Lower lobe of right lung (tissue), 2 donors: ENCODE data around the gene EGFL7. TPM values are rescaled to one million over a fixed set of nuclear protein-coding genes. Genes with fewer than 3 reads are reported as not detected.

ENCODE experiments used
- ATAC-seq, 2 donors: fragments of 200-7000 bp; cut with Tn5 transposase; one replicate each; pipeline ENCODE4 v1.9.1; 2020 to 2022; ENCODE audit warnings: mild to moderate bottlenecking in 2 of 2, moderate library complexity in 2 of 2
- DNase-seq: peaks from one replicate; pipeline ENCODE4 v3.0.0-alpha.2; 2020
- H3K27ac ChIP-seq: fragments of 200-600 bp; one replicate; pipeline ENCODE4 v1.8.0; 2022
- H3K27me3 ChIP-seq: fragments of 200-600 bp; one replicate; pipeline ENCODE4 v1.8.0; 2022; ENCODE audit warnings: low read depth
- H3K36me3 ChIP-seq: fragments of 200-600 bp; one replicate; pipeline ENCODE4 v1.8.0; 2022; ENCODE audit warnings: mild to moderate bottlenecking
- H3K4me1 ChIP-seq: fragments of 200-600 bp; one replicate; pipeline ENCODE4 v1.8.0; 2022
- H3K4me3 ChIP-seq: fragments of 200-600 bp; one replicate; pipeline ENCODE4 v1.8.0; 2022; ENCODE audit warnings: mild to moderate bottlenecking
- H3K9me3 ChIP-seq: fragments of 200-600 bp; one replicate; pipeline ENCODE4 v1.8.0; 2022
- intact Hi-C: fragments of 100-400 bp; cut with DNase I; formaldehyde crosslinking; loops from one replicate; pipeline ENCODE4 v1.11.0; 2022
- total RNA-seq: library from RNA; stranded (reverse); fragmentation: NEBNext Ultra II Directional; extraction: Animal tissue kit (Norgen Biotek cat#: 25700); gene quantifications from one replicate; pipeline ENCODE4 v1.2.1, GENCODE V29; 2021
- TF ChIP-seq, protein P1 (sequence below): fragments of 200-600 bp; IDR thresholded peaks from one replicate; pipeline ENCODE4 v1.8.0; 2022; ENCODE audit warnings: antibody characterized with exemption, mild to moderate bottlenecking
- donor health status: DM: no; HTN: yes; CAD: no; lungs with severe emphysema.

Gene EGFL7
- total RNA-seq, 1 donor from 2014 or later: 230 TPM

DNA sequence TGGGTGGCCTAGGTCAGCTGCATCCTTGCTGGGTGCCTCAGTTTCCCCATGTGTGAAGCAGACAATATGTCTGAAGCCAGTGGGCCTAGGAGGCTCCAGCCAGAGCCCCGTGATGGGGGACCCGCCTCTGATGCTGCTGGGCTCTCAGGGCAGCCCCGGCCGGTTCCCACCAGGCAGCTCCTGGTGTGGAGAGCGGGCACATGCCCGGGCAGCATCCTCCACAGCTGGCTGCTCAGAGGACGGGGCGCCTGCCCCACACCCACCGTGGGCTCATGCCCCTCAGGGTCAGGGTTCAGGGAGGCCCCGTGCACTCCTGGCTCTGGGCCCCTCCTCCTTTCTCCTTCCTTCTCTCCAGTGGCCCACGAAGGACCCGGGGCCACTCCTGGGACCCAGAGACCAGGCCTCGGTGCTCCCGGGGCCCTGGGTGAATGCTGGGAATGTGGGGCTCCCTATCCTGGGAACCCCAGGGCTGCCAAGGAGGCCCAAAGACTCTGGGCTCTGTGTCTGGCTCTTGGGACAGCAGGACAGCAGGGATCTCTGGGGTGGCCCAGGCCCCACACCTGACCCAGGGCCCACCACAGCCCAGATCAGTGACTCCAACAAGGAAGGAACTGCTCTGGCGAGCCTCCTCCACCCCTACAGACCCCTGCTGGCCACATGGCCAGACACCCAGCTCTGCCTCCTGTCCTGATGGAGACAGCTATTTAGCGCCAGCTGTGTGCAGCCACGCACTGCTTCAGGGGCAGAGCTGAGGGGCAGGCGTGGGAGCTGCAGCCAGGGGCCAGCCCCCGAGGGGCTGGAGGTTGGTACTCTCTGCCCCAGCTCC is 39.5 kb upstream of the EGFL7 start:
- DNase-seq: no peak
- TF ChIP-seq, protein P1, sequence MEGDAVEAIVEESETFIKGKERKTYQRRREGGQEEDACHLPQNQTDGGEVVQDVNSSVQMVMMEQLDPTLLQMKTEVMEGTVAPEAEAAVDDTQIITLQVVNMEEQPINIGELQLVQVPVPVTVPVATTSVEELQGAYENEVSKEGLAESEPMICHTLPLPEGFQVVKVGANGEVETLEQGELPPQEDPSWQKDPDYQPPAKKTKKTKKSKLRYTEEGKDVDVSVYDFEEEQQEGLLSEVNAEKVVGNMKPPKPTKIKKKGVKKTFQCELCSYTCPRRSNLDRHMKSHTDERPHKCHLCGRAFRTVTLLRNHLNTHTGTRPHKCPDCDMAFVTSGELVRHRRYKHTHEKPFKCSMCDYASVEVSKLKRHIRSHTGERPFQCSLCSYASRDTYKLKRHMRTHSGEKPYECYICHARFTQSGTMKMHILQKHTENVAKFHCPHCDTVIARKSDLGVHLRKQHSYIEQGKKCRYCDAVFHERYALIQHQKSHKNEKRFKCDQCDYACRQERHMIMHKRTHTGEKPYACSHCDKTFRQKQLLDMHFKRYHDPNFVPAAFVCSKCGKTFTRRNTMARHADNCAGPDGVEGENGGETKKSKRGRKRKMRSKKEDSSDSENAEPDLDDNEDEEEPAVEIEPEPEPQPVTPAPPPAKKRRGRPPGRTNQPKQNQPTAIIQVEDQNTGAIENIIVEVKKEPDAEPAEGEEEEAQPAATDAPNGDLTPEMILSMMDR: no peak
- peaks cover 79% of the 10 kb centered on the region for H3K4me1 ChIP-seq
- no peaks in the 10 kb centered on the region for H3K9me3 ChIP-seq
- H3K36me3 ChIP-seq: no peaks in the 10 kb centered on the region
- no peak overlapping the region for H3K4me3 ChIP-seq
- H3K27me3 ChIP-seq: no peaks in the 10 kb centered on the region
- ATAC-seq: no peak
- H3K27ac ChIP-seq: no peak overlapping the region
- intact Hi-C loops: no loop called here

GRCh38 chr9:136623842-136624183 is 38.9 kb upstream of the EGFL7 start:
- intact Hi-C loops: no loop called here
- ATAC-seq (no peak), DNase-seq (no peak)
- no peak overlapping the region for H3K4me3 ChIP-seq
- H3K27me3 ChIP-seq: no peaks in the 10 kb centered on the region
- TF ChIP-seq, protein P1: no peak
- no peak overlapping the region for H3K27ac ChIP-seq
- no peaks in the 10 kb centered on the region for H3K36me3 ChIP-seq
- H3K4me1 ChIP-seq: peaks cover 73% of the 10 kb centered on the region
- H3K9me3 ChIP-seq: no peaks in the 10 kb centered on the region

DNA sequence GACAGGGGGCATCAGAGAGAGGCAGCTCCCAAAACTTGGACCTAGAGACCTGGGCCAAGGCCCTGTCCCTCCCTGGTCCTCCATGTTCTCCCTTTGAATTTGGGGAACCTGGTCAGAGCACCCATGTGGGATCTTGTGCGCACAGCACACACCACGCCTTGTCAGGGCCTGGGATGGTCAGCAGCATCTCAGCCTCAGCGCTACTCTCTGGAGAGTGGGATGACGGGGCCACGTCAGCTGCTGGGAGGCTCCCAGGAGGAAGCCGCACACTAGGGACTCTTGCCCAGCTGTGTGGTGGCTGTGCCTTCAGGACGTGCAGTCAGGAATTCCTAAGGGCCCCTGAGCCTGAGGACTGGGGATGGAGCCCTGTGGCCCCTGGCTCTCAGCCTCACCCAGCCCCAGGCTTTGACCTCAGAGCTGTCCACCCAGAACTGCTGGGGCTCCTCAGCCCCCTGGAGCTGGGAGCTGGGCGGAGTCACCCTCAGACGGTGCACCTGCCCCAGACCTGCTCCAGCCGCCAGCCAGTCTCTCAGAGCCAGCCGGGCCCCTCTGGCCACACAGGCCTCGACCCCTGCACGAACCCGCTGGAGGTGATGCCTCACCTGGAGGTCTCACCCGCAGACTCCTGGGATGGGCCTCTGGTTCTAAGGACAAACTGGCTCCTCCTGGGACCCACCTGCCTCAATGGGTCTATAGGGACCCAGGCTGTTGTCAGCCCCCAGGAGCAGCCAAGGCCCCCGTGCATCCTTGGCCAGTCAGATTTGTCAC is 38.3 kb upstream of the EGFL7 start:
- TF ChIP-seq, protein P1: no peak
- DNase-seq: no peak
- H3K27me3 ChIP-seq: no peaks in the 10 kb centered on the region
- no peak for ATAC-seq
- H3K4me3 ChIP-seq: no peak overlapping the region
- H3K27ac ChIP-seq: no peak overlapping the region
- no peaks in the 10 kb centered on the region for H3K9me3 ChIP-seq
- H3K36me3 ChIP-seq: no peaks in the 10 kb centered on the region
- intact Hi-C loops: no loop called here
- peaks cover 67% of the 10 kb centered on the region for H3K4me1 ChIP-seq

DNA sequence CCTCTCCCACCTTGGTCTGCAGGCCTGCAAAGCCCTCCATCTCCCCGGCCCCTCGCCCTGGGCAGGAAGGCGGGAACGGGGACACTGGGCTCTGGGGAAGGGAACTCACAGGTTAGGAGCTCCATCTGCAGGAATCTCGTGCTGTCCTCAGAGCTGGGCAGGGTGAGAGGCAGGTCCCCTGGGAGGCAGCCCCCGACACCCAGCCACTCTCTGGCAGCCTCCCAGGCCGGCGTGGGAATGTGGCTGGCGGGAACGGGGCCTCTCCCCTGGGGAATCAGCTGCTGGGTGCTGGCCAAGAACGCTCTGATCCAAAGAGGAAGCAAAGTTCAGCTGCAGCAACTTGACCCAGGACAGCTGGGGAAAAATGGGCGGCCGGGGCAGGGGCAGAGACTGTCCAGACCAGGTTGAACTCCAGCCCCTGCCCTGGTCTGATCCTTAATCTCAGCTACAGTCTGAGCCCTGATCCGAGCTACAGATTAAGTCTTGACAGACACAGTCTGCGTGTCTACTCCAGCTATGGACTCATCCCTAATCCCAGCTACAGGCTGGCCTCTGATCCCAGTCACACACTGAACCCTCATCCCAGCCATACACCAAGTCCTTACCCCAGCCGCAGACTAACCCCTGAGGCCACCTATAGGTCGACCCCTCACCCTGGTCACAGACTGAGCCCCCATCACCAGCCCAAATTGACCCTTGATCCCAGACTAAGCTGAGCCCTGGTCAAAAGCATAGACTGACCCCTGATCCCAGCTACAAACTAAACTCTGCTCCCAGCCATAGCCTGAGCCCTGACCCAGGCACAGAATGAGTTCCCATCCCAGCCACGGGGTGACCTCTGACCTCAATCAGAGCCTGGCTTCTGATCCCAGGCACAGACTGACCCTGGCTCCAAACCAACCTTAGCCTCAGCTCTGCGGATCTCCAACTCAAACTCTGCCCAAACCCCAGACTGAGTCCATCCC is 37.3 kb upstream of the EGFL7 start:
- TF ChIP-seq, protein P1: peak; percentile 49
- intact Hi-C loops: no loop called here
- Histone ChIP-seq H3K4me1 (peaks cover 63% of the 10 kb centered on the region), H3K9me3 (no peaks in the 10 kb centered on the region), H3K27me3 (no peaks in the 10 kb centered on the region), H3K4me3 (no peak overlapping the region), H3K27ac (peak overlapping the region; percentile 43), H3K36me3 (no peaks in the 10 kb centered on the region)
- DNase-seq (peak; percentile 86), ATAC-seq (peak; percentile 48 to 59)

DNA sequence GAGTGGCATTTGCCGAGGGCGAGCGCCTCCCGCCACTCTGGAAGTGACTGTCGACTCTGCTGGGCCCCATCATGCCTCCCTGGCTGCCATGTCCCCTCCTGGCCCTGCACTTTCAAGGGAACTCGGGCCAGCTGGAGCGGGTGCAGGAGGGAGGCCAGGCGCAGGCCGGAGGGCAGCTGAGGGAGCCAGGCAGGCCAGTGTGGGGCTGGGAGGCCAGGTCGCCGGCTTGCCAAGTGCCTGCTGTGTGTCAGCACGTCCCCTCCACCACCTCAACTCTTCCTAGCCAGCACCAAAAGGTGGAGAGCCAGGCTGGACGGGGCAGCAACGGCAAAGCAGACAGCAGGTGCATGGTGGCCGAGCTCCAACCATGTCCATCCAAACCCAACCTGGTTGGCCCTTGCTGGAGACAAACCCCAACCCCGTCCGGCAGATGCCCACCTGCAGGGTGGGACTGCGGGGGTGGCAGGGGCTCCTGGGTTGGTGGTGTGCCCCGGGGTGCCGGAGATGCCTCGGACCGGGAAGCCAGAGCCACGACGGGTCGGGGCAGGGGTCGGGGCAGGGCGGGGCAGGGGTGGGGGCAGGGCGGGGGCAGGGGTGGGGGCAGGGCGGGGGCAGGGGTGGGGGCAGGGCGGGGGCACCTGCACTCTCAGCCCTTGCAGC is 36.5 kb upstream of the EGFL7 start:
- peak in 1 of 2 donors; percentile 4 for ATAC-seq
- Histone ChIP-seq H3K27me3 (no peaks in the 10 kb centered on the region), H3K4me3 (no peak overlapping the region), H3K36me3 (no peaks in the 10 kb centered on the region), H3K4me1 (peaks cover 60% of the 10 kb centered on the region), H3K27ac (peak overlapping the region; percentile 43), H3K9me3 (no peaks in the 10 kb centered on the region)
- intact Hi-C loops: no loop called here
- no peak for DNase-seq
- TF ChIP-seq, protein P1: no peak
